ENCODE measurements around the gene GLP2R. TPM values are rescaled to one million over a fixed set of nuclear protein-coding genes. Genes with fewer than 3 reads are reported as not detected.

Gene GLP2R
- total and polyA plus RNA-seq, 10 of the 15 experiments (the other 5 are each of a cell fraction or from before 2014, with no cell fraction given), result not detected

GRCh38 chr17:9902120-9902519 is 76.4 kb downstream of the GLP2R start:
- Histone ChIP-seq H3K4me1 (ENCODE audit: control insufficient read depth, insufficient read depth, low read length) (no peaks in the 10 kb centered on the region), H3K36me3 (ENCODE audit: control insufficient read depth in 2 of 2, insufficient read depth in 2 of 2, low read length in 1 of 2) (no peaks in the 10 kb centered on the region), H2AFZ (ENCODE audit: control insufficient read depth, low read depth, low read length) (no peak overlapping the region), H3K79me2 (ENCODE audit: control insufficient read depth, insufficient read depth, low read length) (no peaks in the 10 kb centered on the region), H3K9ac (ENCODE audit: control insufficient read depth, insufficient read depth, low read length) (no peak overlapping the region), H4K20me1 (ENCODE audit: control insufficient read depth, insufficient read depth) (no peaks in the 10 kb centered on the region), H3K4me3 (no peak overlapping the region), H3K27ac (ENCODE audit: control insufficient read depth, insufficient read depth) (no peak overlapping the region), H3K27me3 (replicated peaks in 1 of 2; ENCODE audit: control insufficient read depth in 2 of 2, insufficient read depth in 2 of 2, low read length in 1 of 2) (peaks cover 0 to 4% of the 10 kb centered on the region in 2 experiments; a peak in 1 of 4 replicates), H3K9me3 (replicated peaks; ENCODE audit: control insufficient read depth, insufficient read depth, low read length) (no peaks in the 10 kb centered on the region), H3K4me2 (ENCODE audit: control insufficient read depth, insufficient read depth) (no peak overlapping the region)
- ChIA-PET RAD21 (ENCODE audit: unreplicated experiment) (no interaction called here), SMC1A (ENCODE audit: uncharacterized antibody, unreplicated experiment) (no interaction called here), CTCF (interaction anchor here (1.3 kb wide), 1 partner anchor 12 kb away, joined by 4 read pairs; no protein-coding TSS in a partner anchor), POLR2A (no interaction called here)
- no peak for DNase-seq (ENCODE audit: low read depth, low spot score)
- BruUV-seq (replicated peaks), result no TSS peak
- no peak for ATAC-seq
- no peak for FAIRE-seq
- intact Hi-C loops (cut with micrococcal nuclease; ENCODE audit: unreplicated experiment), result no loop called here
- TF ChIP-seq, protein P1, sequence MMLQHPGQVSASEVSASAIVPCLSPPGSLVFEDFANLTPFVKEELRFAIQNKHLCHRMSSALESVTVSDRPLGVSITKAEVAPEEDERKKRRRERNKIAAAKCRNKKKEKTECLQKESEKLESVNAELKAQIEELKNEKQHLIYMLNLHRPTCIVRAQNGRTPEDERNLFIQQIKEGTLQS (IDR thresholded peaks at IDR 0.05; ENCODE audit: borderline replicate concordance, extremely low read depth, low read depth, low read length), result no peak
- TF ChIP-seq, protein P2, sequence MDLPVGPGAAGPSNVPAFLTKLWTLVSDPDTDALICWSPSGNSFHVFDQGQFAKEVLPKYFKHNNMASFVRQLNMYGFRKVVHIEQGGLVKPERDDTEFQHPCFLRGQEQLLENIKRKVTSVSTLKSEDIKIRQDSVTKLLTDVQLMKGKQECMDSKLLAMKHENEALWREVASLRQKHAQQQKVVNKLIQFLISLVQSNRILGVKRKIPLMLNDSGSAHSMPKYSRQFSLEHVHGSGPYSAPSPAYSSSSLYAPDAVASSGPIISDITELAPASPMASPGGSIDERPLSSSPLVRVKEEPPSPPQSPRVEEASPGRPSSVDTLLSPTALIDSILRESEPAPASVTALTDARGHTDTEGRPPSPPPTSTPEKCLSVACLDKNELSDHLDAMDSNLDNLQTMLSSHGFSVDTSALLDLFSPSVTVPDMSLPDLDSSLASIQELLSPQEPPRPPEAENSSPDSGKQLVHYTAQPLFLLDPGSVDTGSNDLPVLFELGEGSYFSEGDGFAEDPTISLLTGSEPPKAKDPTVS (IDR thresholded peaks at IDR 0.05; ENCODE audit: low read depth, low read length), result no peak
- no peak for TF ChIP-seq SKIL (IDR thresholded peaks at IDR 0.05; ENCODE audit: low read depth, poor library complexity, severe bottlenecking)
- TF ChIP-seq MTA3 (IDR thresholded peaks at IDR 0.05; ENCODE audit: borderline replicate concordance, low read length), result no peak
- TF ChIP-seq RUNX3 (IDR thresholded peaks at IDR 0.05; ENCODE audit: low read length), result no peak
- 0% methylated on average over 2 of the region's 2 CpGs for WGBS (ENCODE audit: insufficient coverage, insufficient replicate concordance, low lambda C conversion rate, missing lambda C conversion rate)
- in situ Hi-C loops (cut with MboI), result no loop called here
